Coronary artery (tissue), 2 donors: Measurements from ENCODE around the gene MANBA.

Experiments used
- DNase-seq: peaks from one replicate; pipeline ENCODE4 v3.0.0-alpha.2; 2017; ENCODE audit warnings: low spot score
- H3K27ac ChIP-seq, 2 donors: fragments of 200-600 bp; sonication (generic); one replicate each; pipeline ENCODE4 v1.5.1; 2016 to 2019
- H3K4me3 ChIP-seq: fragments of 200-600 bp; sonication (generic); 2 replicates; pipeline ENCODE4 v1.5.1; 2016; ENCODE audit warnings: mild to moderate bottlenecking, moderate library complexity
- TF ChIP-seq, protein P1 (sequence below): fragments of 200-600 bp; sonication (generic); IDR thresholded peaks from one replicate; pipeline ENCODE4 v1.5.1; 2019; ENCODE audit warnings: antibody characterized with exemption

MANBA gene

DNA sequence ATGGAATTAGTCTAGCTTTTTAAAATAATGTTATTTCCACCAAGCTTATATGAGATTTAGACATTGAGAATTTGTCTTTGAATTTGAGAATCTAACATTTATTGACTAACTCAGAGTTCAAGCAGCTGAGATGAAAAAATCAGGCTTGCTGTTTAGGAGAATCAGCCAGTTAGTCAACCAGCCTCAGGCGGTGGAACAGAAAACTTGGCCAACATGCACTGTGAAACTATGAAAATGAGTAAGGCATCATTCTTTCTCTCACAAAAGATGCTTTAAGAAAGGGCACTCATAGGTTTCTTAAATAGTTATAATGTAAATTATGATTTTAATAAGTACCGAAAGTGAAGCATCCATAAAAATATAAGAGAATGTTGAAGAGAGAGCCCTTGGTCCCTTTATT is 175.4 kb downstream of the MANBA start:
- no peak overlapping the region for H3K4me3 ChIP-seq
- H3K27ac ChIP-seq = no peak overlapping the region
- TF ChIP-seq, protein P1, sequence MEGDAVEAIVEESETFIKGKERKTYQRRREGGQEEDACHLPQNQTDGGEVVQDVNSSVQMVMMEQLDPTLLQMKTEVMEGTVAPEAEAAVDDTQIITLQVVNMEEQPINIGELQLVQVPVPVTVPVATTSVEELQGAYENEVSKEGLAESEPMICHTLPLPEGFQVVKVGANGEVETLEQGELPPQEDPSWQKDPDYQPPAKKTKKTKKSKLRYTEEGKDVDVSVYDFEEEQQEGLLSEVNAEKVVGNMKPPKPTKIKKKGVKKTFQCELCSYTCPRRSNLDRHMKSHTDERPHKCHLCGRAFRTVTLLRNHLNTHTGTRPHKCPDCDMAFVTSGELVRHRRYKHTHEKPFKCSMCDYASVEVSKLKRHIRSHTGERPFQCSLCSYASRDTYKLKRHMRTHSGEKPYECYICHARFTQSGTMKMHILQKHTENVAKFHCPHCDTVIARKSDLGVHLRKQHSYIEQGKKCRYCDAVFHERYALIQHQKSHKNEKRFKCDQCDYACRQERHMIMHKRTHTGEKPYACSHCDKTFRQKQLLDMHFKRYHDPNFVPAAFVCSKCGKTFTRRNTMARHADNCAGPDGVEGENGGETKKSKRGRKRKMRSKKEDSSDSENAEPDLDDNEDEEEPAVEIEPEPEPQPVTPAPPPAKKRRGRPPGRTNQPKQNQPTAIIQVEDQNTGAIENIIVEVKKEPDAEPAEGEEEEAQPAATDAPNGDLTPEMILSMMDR = no peak
- DNase-seq = no peak

DNA sequence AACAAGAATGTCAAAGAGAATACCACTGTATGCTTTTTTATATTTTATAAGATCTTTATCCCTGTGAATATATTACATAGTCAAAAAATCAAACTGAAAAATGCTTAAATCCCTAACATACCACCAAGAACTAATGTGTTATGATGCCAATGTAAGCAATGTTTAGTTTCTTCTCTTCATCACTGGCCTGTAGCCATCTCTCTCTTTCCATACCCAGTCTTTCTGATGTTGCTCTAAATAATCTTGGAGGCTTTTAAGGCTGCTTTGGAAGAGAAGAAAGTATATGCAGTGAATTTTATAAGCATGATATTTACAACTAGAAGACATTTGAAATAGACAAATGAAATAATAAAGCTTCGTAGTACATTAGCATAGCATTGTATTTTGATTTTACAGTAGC is 176.7 kb downstream of the MANBA start:
- H3K4me3 ChIP-seq = no peak overlapping the region
- TF ChIP-seq, protein P1 = no peak
- H3K27ac ChIP-seq = no peak overlapping the region
- DNase-seq = no peak
